Stimulated activated CD4-positive, alpha-beta T cell treated with anti-CD3 and anti-CD28 coated beads, Interleukin-4, amount 100 ng/mL, for 48 hours (primary cell): ENCODE results near the gene PIEZO2.
"Not testable (repeated sequence)": the region's sequence is repeated elsewhere in the genome, so short reads cannot be mapped to it uniquely, and the experiment has no call there.

Experiments used
- DNase-seq, 2 donors: peaks; one replicate each; pipeline ENCODE4 v3.0.0-alpha.2; 2020; ENCODE audit warnings: low read depth in 2 of 2

PIEZO2 gene

GRCh38 chr18:10977042-10977441 lies 172.3 kb downstream of the PIEZO2 start:
- DNase-seq = no peak

- DNase-seq = no peak
Measured at GRCh38 chr18:10973567-10974203, 175.7 kb downstream of the PIEZO2 start.

- DNase-seq = no peak
Measured at GRCh38 chr18:10971717-10972116, 177.7 kb downstream of the PIEZO2 start.

GRCh38 chr18:10965119-10965518 lies 184.2 kb downstream of the PIEZO2 start:
- DNase-seq = no peak

DNA sequence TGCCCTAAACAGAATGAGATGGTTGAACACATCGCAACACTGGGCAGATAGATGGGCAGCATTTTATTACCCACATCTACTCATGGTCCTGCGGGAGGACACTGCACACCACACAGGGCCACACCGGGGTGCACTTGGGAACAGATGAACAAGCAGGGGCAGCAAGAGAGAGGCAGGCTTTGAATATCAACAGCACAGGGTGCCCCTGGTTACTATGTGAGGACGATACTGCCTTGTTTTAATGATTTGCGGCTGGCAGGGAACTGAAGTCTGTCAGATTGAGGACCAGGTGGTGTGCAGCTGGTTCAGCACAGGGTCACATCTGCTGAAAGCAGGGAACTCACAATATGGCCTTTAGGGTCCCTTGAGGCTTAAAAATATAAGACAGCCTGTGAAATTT lies 195.7 kb downstream of the PIEZO2 start:
- no peak for DNase-seq

- DNase-seq = no peak
Measured at GRCh38 chr18:10951631-10952544, 197.5 kb downstream of the PIEZO2 start.

DNA sequence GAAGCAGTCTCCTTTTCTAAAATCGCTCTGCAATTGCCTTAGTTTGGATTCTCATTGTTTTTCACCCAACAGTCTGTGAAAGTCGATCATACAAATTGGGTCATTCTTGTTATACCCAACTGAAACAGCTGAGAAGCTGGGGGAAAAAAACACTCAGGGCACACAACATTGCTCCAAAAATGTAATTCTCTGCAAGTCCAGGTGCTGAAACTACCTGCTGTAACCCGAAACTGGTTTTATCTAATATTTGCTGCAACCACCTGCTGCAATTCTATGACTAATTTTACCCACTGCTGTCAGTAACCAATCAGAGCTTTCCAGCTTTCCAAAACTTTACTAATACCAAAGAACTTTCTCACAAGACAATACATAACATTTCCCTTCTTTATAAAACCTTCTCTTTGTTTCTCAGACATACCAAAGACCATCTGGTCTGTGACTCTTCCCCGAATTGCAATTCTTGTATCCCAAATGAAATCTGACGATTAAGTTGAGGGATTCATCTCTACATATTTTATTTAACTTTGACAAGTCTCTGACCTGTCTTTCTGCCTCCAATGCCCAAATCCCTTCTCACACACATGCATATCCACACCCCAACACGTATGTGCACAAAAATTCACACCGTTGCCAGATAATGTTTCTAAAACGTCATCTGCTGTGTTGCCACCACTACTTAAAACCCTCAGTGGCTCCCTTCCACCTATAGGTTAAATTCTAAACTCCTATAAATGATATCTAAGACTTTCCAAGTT lies 198.3 kb downstream of the PIEZO2 start:
- DNase-seq = no peak

DNA sequence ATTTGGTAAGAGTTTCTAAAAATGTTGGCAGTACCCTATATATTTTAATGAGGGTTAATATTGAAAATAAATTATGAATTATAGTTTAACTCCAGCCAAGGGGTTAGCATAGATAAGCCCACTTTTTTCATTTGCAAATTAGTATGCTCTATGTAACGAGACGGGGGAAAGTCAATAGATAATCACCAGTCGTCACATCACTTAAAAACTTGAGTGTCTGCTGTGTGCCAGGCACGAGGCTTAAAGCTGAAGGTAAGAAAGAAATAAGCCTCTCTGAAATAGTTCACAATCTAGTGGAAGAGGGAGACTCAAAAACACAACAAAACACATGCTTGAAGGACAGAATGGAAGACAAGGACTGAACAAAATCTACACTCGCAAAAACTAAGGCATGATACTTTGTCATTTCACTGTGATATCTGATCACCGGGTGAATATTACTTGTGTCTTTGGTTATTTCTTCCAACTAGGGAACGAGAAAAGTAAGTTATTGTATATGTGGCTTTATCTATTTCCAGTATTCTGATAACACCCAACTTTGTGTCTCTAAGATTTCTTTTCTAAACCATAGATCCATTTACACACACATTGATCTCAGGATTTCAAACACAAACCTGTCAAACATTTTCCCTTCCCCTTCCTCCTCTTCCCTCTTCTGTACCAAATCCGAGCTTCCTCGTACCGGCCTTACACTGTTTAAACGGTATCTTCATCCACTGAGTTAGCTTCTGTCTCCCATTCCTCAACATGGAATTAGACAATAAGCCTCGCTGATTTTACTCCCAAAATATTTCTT lies 199.1 kb downstream of the PIEZO2 start:
- no peak for DNase-seq

DNA sequence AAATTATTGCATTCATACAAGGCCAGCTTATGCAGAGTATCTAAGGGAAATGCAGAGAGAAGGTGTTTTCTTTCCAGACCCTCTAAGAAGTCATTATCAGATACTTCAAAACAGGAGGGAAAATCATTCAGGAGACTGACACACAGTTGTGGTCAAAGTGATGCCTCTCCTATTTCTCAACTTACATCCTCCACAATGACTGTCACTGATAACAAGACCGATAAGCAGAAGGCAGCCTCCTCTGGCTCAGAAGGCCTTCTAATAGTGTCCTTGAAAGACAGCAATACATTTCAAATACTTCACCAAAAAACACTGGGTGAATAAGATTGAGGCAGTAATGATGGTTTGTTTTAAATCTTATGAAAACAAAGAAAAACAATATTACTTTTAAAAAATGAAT lies 199.7 kb downstream of the PIEZO2 start:
- DNase-seq = no peak

- DNase-seq = no peak
Measured at GRCh38 chr18:10948421-10948820, 200.9 kb downstream of the PIEZO2 start.

DNA sequence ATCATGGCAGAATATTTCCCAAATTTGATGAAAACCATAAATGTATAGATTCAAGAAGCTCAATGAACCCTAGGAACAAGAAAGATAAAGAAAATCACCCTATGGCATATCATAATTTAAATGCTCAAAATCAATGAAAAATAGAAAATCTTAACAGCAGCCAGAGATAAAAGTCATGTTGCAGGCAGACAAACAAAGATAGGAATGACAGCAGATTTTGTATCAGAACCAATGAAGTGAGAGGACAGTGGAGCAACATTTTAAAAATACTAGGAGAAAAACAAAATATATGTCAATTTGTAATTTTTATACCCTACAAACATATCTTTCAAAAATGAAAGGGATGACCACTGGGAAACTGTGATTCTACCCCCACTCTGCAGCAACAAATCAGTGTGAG lies 203.3 kb downstream of the PIEZO2 start:
- no peak for DNase-seq

DNA sequence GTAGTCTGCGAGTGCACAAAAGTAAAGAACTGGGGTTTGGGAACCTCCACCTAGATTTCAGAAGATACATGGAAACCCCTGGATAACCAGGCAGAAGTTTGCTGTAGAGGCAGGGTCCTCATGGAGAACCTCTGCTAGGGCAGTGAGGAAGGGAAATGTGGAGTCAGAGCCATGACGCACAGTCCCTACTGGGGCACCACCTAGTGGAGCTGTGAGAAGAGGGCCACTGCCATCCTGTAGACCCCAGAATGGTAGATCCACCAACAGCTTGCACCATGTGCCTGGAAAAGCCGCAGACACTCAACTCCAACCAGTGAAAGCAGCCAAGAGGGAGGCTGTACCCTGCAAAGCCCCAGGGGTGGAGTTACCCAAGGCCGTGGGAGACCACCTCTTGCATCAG lies 206.4 kb downstream of the PIEZO2 start:
- DNase-seq = no peak

- DNase-seq = no peak
Measured at GRCh38 chr18:10939822-10940221, 209.5 kb downstream of the PIEZO2 start.

DNA sequence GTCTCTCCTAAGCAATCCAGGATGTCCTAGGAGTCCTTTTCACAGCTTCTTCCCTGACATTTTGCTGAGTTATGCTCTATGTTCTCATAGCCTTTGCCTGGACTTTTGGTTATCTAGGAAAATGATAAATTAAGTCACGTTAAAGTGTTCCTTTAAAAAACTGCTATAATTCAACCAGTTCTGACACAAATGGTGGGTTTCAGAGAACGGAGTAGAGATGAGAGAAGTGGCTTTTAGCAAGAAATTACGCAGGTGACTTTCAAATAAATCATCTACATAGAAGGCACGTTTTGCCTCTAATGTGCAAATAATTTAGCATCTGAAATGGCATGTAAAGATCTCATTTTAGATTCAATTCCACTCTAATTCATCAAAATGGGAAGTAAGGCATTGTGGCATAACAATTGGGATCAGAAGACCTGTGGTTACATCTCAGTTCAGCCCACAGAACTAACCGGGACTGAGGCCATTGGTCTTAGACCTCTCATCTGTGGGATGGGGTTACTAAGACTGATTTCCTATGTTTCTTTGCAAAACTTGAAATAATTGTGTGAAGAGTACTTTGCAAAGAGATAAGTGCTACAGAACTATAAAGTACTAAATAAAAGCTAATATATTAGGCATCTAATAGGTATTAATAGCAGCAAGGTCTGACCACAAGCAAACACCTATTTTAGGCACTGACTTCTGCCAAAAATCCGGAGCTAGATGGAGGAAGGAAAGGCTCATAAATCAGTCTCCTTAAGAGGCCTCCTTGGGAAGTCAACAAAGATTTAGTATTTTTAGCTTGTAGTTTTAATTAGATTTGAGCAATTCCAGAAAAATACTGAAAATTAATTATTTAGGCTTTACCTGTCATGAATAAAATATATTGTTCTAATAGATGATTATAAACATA lies 211.4 kb downstream of the PIEZO2 start:
- no peak for DNase-seq

DNA sequence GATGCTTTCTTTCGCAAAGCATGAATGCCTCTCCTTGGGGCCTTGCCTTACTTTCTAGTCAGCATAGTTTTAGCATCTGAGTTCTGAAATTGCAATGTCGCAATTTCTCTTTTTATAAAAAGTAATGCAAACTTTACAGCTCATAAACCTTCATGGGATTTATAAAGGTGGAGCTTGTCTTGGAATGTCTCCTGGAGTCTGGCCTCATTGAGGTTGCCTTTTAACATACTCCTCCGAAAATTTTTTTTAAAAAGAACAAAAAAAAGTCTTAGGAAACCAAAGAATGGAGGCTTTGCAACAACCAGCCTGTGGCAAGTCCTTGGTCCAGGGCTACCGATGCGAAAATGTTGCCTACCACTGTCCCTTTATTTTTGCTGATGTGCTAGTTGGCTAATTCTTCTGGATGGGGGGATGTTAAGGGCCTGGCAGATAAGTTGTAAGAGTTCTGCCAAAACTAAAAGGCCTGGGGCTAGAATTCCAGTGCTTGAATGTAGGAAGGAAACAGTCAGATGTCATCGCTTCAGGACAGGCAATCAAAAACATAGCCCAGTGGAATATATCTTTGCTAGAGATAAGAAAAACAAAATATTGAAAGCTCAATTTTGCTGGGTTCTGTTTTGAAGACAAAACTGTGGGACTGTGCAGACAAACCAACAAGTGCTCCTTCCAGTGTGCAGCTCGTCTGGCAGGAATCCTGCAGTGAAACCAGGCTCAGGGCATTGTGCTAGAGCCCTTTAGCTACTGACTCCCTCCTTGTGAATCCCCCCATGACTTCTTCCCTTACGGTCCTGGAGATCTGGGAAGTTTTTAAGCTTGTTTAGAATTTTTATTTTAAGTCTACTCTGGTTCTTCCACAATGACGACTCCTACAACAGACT lies 213.0 kb downstream of the PIEZO2 start:
- no peak for DNase-seq

DNA sequence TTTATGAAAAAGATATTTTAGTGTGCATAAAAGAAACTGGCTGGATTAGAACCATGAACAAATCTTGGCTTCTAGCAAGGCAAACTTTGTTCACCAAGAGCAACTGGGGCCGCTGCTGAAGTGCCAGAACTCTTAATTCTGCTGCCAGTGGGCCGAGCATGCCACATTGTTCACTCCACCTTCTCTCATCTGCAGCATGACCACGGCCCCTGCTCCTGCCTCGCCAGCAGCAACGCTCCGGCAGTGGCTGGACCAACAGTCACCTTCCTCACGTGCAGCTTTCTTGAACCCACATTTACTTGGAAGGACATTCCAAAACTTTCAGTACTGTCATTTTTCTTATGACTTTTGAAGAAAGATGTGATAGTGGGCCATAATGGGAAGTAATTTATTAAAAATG lies 213.8 kb downstream of the PIEZO2 start:
- no peak for DNase-seq

DNA sequence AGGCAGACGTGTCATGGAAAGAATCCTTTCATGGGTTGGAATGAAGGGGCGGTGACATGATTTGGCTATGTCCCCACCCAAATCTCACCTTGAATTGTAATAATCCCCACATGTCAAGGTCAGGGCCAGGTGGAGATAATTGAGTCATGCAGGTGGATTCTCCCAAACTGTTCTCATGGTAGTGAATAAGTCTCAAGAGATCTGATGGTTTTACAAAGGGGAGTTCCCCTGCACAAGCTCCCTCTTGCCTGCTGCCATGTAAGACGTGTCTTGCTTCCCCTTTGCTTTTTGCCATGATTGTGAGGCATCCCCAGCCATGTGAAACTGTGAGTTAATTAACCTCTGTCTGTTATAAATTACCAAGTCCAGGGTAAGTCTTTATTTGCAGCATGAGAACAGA lies 215.7 kb downstream of the PIEZO2 start:
- not testable (repeated sequence) for DNase-seq

DNA sequence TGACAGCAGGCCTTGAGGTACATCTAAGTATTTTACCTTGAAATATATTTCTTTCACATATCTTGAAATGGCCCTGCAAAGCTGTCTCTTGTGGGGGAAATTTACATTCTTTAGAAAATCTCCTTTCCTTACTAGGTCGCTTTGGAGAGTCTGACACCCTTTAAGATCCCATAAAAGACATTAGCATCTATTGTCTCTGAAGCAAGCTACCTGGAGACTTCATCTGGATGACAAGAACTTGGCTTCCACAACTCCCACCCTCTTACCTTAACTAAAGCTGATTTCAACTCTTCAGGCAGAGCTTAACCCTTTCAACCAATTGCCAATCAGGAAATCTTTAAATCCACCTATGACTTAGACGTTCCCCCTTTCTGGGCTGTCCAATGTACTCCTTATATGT lies 219.3 kb downstream of the PIEZO2 start:
- no peak for DNase-seq

GRCh38 chr18:10928772-10929373 lies 220.5 kb downstream of the PIEZO2 start:
- no peak for DNase-seq
